HuH-7.5 (cell line): ENCODE measurements around the gene KLHDC7B.
A peak's percentile ranks its signal among the peaks of the same experiment; 100 is the strongest.

Experiments used
- DNase-seq: peaks from one replicate; pipeline ENCODE4 v3.0.0; 2011; ENCODE audit warnings: low spot score

Gene KLHDC7B

DNA sequence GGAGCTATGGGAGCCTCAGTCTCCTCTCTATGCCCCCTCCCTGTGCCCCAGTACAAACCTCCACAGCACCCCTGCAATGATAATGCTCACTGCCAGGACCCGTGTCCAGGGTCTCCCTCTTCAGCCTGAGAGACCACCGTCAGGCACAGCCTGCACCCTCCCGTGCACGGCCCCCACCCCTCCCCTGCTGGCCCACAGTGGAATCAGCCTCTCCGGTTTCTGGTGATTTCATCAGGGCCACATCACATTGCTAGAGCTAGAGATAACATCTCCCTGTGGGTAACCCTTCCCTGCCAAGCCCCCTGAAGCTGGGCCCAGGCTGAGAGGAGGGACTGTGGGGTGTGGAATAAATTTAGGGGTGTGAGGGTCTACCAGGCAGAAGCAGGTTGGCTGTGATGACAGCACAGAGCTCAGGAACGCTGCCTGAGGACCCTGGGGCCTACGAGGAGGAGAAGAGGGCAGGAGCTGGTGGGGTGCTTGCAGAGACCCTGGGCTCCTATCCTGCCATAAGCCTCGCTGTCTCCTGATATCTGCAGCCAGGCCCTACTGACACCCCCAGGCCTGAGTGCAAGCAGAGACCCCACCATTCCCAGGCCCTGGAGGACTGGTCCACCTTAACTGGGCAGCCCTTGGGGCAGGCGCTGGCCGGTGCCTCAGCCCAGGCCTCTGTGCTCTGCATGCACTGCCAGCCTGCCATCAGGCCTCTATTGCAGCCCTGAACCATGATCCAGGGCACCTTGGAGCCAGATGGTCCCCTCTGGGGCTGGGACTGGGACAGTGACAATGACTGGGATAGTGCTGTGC is at the start of gene KLHDC7B:
Gene KLHDC7B, plus strand, starts transcription at position 378 of the 804 bp plus-strand sequence. Its CDS starts 345 bp downstream, at position 723.
- DNase-seq, result peak; percentile 63

DNA sequence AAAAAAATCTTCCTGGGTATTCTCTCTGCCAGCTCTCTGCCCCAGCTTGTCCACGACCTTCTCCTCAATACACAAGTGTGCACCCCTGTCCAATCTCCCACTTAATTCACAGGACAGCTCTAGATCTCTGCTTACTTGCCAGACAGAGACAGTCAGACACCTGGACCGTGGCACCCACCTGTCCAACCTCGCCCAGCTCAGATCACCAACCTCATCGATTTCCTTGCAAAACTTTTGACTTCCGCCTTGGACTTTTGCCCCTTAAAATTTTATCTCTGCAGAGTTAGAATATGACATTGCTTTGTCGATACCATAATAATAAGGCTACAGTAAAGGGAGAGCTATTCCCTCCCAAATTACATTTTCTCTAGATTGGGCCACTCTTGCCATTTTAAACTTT is 48.6 kb upstream of the KLHDC7B start:
- DNase-seq, result no peak

DNA sequence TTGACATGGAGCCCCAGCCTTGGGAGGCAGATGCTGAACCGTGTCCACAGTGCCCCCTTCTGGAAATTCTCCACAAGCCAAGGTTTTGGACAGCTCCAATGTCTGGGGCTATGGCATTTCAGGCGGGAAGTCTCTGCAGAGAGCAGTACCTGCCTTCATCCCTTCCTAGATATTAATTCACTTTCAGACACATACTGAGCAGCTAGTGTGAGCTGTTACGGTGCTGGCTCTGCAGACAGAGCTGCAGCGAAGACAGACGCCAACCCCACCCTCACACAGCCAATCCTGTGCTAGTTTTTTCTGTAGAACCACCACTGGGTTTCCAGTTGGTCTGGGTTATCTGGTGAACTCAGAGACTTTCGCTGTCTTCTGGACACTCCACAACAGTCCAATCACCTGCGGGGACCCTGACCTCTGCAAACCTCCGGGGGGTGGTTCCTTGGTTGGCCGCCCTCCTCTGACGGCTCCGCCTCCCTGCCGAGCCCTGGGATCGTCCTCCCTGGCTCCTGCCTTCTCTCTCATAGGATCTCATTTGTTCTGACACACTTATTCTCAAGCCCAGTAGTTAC is 47.3 kb upstream of the KLHDC7B start:
- DNase-seq, result peak; percentile 90

DNA sequence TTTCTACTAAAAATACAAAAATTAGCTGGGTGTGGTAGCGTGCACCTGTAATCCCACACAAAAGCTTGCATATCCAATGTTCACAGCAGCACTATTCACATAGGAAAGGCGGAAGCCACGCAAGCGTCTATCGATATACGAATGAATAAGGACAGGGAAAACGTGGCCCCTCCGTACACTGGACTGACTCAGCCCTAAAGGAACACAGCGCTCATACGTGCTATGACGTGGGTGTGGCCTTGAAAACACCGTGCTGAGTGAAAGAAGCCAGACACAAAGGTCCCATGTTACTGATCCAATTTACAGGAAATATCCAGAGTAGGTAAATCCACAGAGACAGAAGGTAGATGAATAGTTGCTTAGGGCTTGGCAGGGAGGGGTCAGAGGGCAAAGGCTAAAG is 45.2 kb upstream of the KLHDC7B start:
- DNase-seq, result no peak

DNA sequence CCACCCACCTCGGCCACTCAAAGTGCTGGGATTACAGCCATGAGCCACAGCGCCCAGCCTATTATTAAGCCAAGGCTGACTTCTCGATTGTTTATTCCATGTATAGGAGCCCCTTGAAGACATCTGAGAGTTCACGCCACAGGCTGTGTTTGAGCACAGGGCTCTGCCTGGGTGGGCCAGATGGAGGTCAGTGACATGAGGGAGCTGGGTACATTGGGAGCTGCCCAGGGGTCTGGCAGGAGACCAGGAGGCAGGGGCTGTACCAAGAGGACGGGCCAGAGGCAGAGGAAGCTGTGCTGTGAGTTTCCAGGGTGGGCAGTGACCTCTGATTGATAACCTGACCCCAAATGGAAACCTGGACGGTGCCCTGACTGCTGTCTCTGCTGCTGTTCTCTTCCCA is 43.6 kb upstream of the KLHDC7B start:
- no peak for DNase-seq

DNA sequence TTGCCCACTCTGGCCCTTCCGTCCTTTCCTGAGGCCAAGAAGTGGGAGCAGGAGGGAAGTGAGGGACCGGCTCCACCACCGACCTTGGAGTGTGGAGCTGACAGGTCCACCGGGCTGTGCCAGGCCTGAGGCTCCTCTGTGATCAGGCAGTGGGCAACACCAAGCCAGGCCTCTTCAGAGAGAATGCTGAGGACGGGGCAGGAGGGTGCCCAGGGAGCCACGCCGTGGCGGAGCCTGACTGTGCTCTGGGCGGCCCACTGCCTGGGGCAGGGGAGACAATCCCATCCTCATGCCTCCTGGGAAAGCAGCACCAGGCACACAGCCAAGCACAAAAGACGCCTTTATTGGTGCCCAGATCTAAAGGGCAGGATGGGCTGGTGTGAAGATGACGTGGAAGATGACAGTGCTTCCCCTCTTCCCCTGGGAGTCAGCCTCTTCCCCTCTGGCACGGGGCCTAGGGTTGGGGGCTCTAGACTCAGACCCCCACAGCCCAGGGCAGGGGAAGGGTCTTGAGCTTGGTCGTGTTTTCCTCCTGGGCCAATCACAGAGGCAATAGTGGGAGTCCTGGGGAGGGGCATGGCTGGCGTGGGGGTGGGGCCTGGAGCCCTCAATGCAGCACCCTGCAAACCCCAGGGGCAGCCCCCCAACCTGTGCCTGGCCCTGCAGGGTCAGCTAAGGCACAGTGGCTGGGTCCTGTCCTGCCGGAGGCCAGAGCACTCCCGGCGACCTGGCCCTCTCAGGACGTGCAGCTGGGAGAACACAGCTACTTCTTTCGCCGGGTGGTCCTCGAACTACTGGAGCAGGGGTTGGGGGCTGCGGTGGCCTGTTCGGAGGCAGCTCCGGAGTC is 42.8 kb upstream of the KLHDC7B start:
- DNase-seq, result no peak

DNA sequence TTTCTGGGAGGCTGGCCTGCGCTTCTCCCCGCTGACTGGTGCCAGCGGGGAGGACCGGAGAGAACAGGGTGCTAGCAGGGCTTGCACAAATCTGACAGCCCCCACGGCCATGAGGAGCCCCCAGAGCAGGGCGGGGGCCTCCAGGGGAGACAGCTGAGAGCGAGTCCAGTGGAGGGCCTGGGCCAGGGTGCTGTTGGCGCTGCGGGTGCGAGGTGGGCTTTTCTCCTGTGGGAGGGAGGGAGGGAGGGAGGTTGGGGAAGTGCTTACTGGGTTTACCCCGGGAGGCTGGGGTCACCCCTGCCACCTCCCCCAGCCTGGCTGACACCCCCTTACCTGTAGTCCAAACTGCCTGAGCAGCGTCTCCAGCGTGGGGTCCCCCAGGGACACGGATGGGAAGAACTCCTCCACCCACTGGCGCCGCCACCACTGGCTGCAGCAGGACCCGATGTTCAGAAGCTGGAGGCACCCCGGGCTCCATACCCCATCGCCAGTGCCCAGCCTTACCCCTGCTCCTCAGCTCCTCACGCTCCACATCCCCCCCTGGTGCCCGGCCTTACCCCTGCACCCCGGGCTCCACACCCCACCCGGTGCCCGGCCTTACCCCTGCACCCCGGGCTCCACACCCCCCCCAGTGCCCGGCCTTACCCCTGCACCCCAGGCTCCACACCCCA is 42.1 kb upstream of the KLHDC7B start:
- DNase-seq, result no peak

DNA sequence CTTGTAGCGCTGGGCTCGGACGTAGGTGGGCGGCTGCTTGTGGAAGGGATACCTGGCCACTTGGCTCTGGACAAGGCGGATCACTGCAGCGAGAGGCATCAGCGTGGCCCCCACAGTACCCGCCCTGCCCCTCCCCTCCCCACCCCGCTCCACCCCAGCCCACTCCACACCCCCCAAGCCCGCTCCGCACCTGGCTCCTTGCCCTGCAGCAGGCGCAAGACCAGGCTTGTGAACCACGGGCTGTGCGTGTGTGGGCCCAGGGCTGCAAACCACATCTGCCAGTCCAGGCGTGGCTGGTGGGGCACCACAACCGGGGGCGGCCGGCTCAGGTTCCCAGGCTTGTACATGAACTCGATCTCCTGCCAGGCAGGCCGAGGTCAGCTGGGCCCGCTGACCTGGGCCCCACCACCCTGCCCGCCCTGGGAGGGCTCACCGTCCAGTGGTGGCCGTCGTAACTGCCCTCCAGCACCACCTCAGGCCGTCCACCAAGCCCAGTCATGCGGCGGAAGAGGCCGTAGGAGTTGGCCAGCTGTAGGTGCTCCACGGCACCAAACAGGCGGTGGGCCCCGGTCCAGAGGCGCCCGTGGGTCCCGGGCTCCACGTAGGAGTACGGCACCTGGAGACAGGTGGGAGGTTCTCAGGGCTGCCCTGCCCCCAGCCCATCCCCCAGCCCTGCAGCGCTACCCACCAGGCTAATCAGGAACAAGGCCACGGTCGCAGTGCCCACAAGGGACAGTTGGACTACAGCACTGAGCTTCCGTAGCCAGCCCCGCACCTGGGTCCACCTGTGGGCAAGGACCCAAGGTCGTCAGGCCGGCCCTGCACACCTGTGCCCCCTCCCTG is 41.1 kb upstream of the KLHDC7B start:
- DNase-seq, result no peak

DNA sequence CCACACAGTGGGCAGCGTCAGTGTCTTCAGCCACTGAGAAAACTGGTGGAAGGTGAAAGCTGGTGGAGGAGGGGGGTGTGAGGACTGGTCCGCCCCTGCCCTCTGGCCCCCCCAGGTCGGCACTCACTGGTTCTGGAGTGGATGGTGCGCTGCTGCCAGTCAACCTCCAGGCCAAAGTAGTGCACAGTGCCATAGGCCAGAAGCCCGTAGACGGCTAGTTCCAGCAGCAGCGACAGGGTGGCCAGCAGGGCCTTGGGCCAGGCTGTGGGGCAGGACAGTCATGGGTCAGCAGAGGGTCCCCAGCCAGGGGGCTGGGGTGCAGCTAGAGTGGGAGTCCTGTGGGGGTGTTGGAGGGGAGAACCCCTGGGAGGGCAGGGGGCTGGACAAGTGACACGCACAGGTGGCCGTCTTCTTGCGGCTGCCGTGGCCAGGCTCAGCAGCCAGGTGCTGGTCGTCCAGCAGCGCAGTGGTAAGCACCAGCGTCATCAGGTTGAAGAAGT is 40.4 kb upstream of the KLHDC7B start:
- no peak for DNase-seq

DNA sequence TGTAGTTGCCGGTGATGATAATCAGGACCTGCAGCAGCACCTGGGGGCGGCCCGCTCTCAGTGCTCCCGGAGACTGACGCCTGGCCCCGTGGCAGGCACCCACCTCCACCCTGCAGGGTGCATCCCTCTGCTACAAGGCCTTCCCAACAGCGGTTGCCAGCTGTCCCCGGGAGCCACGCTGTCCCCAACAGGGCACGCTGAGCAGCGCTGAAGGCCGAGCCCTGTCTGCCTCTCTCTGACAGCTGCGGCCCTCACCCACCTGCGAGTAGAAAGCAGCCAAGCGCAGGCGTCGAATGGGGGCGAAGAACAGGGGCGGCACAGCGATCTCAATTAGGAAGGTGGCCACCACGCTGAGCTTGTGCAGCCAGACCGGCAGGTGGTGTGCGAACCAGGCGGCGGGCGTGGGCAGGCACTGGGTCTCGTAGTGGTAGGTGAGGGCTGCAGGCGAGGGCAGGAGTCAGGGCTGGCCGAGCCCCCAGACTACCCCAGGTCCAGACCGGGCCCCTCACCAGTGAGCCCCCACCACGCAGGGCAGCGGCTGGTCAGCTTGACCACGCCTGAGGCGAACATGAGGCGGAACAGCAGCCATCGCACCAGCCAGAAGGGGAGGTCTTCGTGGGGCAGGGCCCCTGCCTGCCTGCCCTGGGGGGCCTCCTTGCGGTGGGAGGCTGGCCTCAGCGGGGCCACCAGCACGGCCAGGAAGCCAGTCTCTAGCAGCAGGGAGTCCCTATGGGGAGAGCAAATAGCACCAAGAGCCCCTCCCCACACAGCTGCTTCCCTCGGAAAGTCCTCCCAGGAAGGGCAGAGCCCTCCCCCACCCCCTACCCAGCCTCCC is 39.7 kb upstream of the KLHDC7B start:
- no peak for DNase-seq

DNA sequence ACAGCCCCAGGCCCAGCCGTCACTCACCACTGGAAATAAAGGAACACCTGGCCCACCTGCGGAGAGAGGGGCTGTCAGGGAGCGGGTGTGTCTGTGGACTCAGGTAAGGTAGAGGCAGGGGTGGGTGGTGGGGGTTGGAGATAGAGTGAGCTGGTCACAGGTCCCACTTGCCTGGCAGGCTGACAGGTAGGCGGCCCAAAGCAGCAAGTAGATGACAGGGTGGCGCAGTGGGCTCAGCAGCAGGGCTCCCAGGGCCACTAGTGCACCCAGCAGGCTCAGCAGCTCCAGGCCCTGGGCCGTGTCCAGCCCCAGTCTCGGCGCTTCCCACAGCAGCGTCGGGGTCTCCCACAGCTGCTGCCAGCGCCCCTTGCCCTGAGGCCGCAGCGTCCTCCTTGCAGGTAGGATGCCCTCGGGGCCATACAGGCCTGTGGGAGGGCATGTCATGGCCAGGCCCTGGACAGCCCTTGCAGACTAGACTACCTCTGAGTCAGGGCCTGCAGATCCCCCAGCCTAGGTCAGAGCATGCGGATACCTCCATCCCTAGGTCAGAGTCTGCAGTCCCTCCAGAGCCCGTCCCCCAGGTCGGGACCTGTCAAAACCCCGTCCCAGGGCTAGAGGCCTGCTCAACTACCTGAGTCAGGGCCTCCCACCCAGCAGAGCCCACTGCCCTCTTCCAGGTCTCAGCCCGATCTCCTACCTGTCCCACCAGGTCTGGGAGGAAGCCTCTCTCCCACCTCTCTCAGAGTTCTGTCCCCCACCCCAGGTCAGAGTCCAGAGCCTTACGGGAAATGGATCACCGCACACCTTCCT is 38.9 kb upstream of the KLHDC7B start:
- DNase-seq, result peak; percentile 71

DNA sequence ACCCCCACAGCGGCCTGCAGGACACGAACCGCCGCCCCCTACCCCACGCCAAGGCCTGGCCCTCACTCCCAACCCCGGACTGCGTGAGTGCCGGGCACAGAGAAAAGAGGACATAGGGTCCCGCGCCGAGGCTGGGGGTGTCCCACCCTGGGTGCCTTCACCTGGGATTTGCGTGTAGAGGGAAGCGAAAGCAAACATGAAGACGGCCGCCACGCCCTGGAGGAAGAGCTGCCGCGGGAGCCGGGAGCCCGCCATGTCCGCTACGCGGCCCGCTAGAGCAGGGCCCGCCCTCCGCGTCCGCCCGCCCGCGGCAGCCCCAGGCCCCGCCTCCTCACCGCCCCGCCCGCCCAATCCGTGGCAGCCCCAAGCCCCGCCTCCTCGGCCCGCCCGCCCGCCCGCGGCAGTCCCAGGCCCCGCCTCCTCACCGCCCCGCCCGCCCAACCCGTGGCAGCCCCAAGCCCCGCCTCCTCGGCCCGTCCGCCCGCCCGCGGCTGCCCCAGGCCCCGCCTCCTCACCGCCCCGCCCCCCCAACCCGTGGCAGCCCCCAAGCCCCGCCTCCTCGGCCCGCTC is 38.2 kb upstream of the KLHDC7B start, which contains the start of gene LMF2:
Gene LMF2, minus strand, starts transcription at position 282 of the 570 bp plus-strand sequence. Its CDS starts 27 bp downstream, at position 255.
- peak; percentile 97 for DNase-seq

DNA sequence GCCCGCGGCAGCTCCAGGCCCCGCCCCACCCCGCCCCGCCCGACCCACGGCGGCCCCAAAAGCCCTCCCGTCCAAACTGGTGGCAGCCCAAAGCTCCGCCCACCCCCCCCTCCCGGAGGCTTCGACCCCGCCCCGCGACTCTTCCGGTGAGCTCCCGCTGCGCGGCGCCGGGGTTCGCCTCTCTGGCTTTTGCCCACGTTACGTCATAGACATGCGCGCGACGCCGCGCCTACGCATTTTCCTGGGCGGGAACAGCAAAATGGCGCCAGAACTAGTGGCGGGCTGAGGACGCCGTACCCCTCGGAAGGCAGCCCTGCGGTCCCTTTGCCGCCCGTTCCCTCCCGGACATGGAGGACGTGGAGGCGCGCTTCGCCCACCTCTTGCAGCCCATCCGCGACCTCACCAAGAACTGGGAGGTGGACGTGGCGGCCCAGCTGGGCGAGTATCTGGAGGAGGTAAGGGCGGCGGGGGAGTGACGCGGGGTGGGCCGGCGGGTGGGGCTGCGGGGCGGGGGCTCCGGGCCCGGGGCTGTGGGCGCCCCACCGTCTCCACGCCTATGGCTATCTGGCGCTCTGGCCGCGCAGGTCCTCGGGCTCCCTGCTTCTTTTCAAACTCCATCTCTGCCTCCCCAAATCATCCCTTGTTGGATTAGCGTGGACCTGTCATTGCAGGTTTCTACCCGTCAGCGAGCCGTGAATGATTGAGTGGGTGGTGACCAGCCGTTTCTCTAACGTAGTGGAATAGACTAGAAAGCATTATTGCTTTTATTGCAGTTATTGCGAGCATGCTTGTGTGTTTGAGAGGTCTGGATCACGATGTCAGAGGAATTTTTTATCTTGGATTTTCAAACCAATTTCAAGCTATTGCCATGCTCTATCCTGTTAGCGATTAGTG is 37.5 kb upstream of the KLHDC7B start, which contains the start of gene NCAPH2:
Gene NCAPH2, plus strand, starts transcription at position 234 of the 894 bp plus-strand sequence. Its CDS starts 114 bp downstream, at position 348.
- DNase-seq, result peak; percentile 99

DNA sequence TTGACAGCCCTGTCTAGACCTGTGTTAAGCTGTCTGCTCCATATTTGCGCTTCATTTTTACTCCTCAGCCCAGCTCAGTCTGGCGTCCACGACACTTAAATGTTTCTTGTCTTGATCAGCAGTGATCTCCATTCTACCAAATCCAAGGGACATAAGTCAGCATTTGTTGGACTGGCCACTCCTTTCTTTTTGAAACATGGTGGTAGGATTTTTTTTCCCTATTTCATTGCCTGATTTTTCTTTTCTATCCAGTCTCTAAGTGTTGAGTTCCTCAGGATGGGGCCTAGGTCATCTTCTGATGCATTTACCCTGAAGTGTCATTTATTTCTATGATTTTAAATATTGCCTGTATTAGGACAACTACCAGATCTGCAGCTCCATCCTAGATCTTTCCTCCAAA is 36.8 kb upstream of the KLHDC7B start:
- DNase-seq, result no peak

DNA sequence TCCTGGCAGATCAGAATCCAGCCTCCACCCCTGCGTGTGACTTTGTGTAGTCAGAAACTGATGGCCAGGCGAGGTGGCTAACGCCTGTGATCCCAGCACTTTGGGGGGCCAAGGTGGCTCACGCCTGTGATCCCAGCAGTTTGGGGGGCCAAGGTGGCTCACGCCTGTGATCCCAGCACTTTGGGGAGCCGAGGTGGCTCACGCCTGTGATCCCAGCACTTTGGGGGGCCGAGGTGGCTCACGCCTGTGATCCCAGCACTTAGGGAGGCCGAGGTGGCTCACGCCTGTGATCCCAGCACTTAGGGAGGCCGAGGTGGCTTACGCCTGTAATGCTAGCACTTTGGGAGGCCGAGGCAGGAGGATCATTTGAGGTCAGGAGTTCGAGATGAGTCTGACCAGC is 32.5 kb upstream of the KLHDC7B start:
- no peak for DNase-seq

DNA sequence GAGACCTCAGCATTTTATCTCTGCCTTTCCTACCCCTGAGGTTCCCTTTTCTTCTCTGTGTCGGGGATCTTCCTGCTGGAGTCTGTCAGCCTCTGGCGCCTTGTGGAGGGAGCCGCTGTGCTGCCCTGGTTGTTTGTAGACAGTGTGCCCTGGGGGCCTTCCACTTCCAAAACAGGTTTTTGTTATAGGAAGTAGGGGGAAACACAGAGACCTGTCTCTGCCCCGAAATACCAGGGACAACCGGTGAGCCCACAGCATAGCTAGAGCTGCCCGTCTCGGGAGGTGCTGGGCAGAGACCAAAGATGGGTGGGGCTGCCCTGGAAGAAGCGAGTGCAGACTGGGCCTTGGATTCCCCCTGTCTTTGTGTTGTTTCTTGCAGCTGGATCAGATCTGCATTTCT is 29.6 kb upstream of the KLHDC7B start:
- no peak for DNase-seq

DNA sequence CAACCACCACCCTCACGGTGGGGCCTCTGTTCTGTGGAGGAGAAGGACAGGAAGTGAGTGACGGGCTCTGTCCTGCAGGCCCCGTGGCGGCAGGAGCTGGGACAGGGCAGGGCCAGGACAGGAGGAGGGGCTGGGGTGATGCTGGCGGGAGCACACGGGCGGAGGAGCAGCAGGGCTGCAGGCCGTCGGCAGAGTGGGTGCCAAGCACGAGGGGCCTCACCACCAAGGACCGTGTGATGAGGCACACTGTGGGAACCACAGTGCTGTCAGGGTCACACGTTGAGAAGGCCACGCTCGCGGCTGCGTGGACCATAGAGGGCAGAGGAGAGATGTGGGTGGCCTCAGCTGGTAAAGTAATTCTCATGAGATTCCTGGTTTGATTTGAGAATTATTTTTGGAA is 28.8 kb upstream of the KLHDC7B start:
- no peak for DNase-seq
